Neuron (in vitro differentiated cells): ENCODE measurements around the gene LCE5A.

ENCODE experiments used
- H2AFZ ChIP-seq: one replicate; pipeline ENCODE4 v1.6.1; 2013; ENCODE audit warnings: low read depth, mild to moderate bottlenecking, inconsistent platforms, low read length, moderate library complexity
- H3K27me3 ChIP-seq: one replicate; pipeline ENCODE4 v1.6.1; 2013; ENCODE audit warnings: low read length; ENCODE audit not compliant: insufficient read depth
- H3K36me3 ChIP-seq: one replicate; pipeline ENCODE4 v1.6.1; 2013; ENCODE audit warnings: low read length; ENCODE audit not compliant: insufficient read depth
- H3K4me1 ChIP-seq: one replicate; pipeline ENCODE4 v1.6.1; 2013; ENCODE audit warnings: low read length; ENCODE audit not compliant: insufficient read depth
- H3K4me3 ChIP-seq: 2 replicates; pipeline ENCODE4 v1.5.1; 2013; ENCODE audit warnings: mild to moderate bottlenecking, low read length, moderate library complexity
- H3K9me3 ChIP-seq: one replicate; pipeline ENCODE4 v1.6.1; 2013; ENCODE audit warnings: low read length

The LCE5A gene

DNA sequence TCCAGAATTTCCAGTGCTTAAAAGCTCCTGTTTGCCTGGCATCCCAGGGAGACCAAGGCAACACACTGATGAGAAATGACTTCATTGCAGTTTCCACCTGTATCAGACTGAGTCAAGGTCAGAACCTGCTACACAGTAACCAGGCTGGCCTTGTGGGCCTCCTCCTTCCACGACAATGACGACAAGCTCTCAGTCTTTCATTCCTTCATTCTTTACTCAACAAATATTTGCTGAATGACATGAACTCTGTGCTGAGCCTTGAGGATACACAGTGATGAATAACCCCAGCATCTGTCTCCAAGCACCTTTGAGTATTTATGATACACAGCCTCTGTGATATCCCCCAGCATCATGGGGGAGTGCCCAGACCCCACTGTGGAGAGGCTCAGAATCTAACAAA is 8.9 kb upstream of the LCE5A start:
- no peak overlapping the region for H2AFZ ChIP-seq
- no peaks in the 10 kb centered on the region for H3K4me1 ChIP-seq
- H3K27me3 ChIP-seq: no peaks in the 10 kb centered on the region
- H3K4me3 ChIP-seq: no peak overlapping the region
- H3K36me3 ChIP-seq: no peaks in the 10 kb centered on the region
- no peaks in the 10 kb centered on the region for H3K9me3 ChIP-seq

DNA sequence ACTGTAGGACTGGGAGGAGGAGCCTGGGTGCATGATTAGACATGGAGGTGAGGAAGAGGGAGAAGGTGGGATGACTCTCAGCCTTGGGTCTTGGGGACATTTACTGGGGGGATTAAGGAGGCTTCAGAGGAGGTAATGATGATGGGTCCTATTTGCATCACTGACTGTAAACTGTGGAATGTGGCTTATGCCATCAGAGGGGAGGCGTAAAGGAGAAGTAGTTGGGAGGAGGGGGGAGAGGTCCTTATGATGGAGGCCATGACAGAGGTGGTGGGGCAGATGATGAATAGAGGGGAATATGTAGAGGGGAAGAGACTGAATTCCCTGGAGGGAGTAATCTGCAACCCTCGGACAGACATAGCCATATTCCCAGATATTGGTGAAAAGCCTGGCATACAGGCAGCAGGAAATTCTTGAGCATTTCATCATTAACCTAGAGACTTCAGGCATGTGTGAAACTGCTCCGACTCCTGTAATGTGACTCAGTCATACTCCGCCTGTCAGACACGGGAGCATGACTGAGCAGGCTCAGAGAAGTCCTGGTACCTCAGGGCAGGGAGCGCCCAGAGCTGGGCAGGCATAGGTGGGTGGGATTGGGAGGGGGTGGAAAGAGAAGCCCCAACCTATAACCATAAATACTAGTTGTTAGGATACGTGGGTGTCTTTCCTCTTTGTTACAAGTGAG is 8.0 kb upstream of the LCE5A start:
- H3K4me3 ChIP-seq: no peak overlapping the region
- no peaks in the 10 kb centered on the region for H3K9me3 ChIP-seq
- no peak overlapping the region for H2AFZ ChIP-seq
- H3K4me1 ChIP-seq: no peaks in the 10 kb centered on the region
- H3K27me3 ChIP-seq: no peaks in the 10 kb centered on the region
- no peaks in the 10 kb centered on the region for H3K36me3 ChIP-seq

DNA sequence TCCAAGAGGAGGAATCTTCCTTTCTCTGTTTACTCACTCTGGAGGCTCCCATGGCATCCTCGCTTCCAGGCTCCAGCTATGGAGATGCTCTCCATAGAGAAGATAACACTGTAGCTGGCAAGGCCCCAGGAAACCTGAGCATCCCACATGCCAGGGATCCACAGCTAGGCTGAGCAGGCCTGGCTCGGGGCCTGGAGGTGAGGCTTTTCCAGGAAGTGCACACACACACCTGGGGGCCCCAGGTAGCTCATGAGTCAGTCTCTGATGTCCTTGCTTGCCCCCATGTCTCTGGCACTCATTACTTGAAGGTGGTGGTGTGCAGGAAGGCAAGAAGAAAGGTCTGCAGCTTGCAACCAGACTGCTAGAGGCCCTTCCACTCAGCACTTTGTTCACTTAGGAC is 5.5 kb upstream of the LCE5A start:
- no peaks in the 10 kb centered on the region for H3K4me1 ChIP-seq
- no peaks in the 10 kb centered on the region for H3K27me3 ChIP-seq
- H3K4me3 ChIP-seq: no peak overlapping the region
- no peaks in the 10 kb centered on the region for H3K36me3 ChIP-seq
- H2AFZ ChIP-seq: no peak overlapping the region
- H3K9me3 ChIP-seq: no peaks in the 10 kb centered on the region

DNA sequence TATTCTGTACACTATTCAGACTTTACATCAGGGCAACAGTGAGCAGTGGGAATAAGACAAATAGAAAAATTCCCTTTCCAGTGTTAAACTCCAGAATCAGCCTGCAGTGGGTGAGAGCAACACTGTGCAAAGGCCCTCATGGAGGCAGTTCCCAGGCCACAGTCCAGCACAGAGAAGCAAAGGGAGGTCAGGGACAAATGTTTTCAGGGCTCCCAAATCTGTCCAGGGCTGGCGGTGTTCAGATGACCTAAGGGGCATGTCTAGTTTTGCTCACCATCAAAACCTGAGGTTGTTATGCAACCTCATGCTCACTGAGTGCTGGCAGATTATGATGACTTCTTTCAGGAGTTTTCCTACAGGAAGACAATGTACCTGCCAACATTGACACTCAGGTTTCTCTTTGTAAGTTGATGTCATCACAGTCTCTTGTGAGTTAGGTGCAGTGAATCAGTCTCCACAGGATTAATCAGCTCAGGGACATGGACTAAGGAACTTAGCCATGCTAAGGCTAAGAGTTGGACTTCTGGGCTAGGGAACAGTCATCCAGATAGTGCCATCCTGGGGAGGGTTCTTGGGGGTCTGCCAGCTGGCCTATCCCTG is 3.6 kb upstream of the LCE5A start:
- Histone ChIP-seq H3K4me3 (no peak overlapping the region), H3K4me1 (no peaks in the 10 kb centered on the region), H3K36me3 (no peaks in the 10 kb centered on the region), H3K27me3 (no peaks in the 10 kb centered on the region), H2AFZ (no peak overlapping the region), H3K9me3 (no peaks in the 10 kb centered on the region)

GRCh38 chr1:152511596-152511995 is 993 bp downstream of the LCE5A start:
- H3K4me1 ChIP-seq: no peaks in the 10 kb centered on the region
- no peaks in the 10 kb centered on the region for H3K9me3 ChIP-seq

GRCh38 chr1:152513081-152513480 is 2.5 kb downstream of the LCE5A start:
- H2AFZ ChIP-seq: no peak overlapping the region

More at GRCh38 chr1:152511596-152511995, 993 bp downstream of the LCE5A start:
- Histone ChIP-seq H3K36me3 (no peaks in the 10 kb centered on the region), H2AFZ (no peak overlapping the region), H3K4me3 (no peak overlapping the region), H3K27me3 (no peaks in the 10 kb centered on the region)

DNA sequence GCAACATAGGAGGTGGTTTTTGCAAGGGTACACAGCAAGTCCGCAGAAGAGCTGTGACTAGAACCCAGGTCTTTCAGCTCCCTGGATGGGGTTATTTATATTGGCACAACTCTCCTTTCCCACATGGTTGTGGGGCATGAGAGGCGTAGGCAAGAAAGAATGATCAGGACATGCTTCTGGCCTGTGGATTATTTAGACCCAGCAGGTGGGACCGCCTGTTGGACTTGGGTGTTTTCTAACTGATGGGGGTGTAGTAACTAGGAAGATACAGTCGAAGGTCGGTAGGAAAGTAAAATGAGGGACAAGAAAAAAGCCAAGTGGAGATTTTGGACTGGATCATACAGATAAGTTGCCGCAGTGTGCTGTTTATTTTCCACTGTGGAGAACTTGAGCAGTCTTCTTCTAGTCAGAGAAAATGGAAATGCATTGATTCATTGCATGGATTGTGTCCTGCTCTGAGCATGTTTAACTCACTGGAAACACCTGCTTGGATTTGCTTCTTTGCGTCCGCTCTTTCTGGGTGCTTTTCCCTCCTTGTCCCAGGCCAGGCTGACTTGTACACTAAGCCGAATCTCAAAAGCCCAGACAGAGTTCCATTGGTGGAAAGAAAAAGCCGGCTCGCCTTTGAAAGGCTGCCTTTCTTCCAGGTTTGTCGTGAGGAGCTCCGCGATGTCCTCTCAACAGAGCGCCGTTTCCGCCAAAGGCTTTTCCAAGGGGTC is 4.3 kb downstream of the LCE5A start:
- Histone ChIP-seq H3K4me3 (no peak overlapping the region), H3K27me3 (no peaks in the 10 kb centered on the region), H3K4me1 (no peaks in the 10 kb centered on the region), H3K36me3 (no peaks in the 10 kb centered on the region), H2AFZ (no peak overlapping the region), H3K9me3 (no peaks in the 10 kb centered on the region)

More at GRCh38 chr1:152513081-152513480, 2.5 kb downstream of the LCE5A start:
- Histone ChIP-seq H3K36me3 (no peaks in the 10 kb centered on the region), H3K4me1 (no peaks in the 10 kb centered on the region), H3K4me3 (no peak overlapping the region), H3K9me3 (no peaks in the 10 kb centered on the region), H3K27me3 (no peaks in the 10 kb centered on the region)

- Histone ChIP-seq H3K36me3 (no peaks in the 10 kb centered on the region), H3K27me3 (no peaks in the 10 kb centered on the region), H2AFZ (no peak overlapping the region), H3K4me1 (no peaks in the 10 kb centered on the region), H3K4me3 (no peak overlapping the region), H3K9me3 (no peaks in the 10 kb centered on the region)
Measured at GRCh38 chr1:152515434-152515783, 4.8 kb downstream of the LCE5A start.

GRCh38 chr1:152516082-152516481 is 5.5 kb downstream of the LCE5A start:
- Histone ChIP-seq H3K4me3 (no peak overlapping the region), H2AFZ (no peak overlapping the region), H3K36me3 (no peaks in the 10 kb centered on the region), H3K27me3 (no peaks in the 10 kb centered on the region), H3K9me3 (no peaks in the 10 kb centered on the region), H3K4me1 (no peaks in the 10 kb centered on the region)

GRCh38 chr1:152517237-152517811 is 6.7 kb downstream of the LCE5A start:
- no peaks in the 10 kb centered on the region for H3K36me3 ChIP-seq
- H2AFZ ChIP-seq: no peak overlapping the region
- H3K4me1 ChIP-seq: no peaks in the 10 kb centered on the region
- H3K4me3 ChIP-seq: no peak overlapping the region
- no peaks in the 10 kb centered on the region for H3K27me3 ChIP-seq
- H3K9me3 ChIP-seq: no peaks in the 10 kb centered on the region

DNA sequence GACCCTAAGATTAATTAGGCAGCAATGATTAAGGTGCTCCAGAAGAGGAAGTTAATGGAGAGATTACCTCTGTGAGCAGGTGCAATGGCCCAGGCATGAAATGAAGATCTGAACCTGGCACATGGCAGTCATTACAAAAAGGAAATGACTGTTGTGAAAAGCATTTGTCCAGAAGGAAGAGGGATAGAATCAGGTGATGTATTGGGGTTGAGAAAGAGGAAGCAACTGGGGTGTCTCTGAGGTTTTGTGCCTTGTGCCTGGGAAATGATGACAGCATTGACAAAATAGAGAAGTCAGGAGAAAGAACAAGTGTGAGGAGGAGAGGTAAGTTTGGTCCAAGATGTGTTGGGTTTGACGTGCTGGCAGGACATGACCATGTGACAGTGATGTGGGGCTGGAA is 9.2 kb downstream of the LCE5A start:
- H3K36me3 ChIP-seq: no peaks in the 10 kb centered on the region
- no peaks in the 10 kb centered on the region for H3K27me3 ChIP-seq
- H3K4me3 ChIP-seq: no peak overlapping the region
- no peaks in the 10 kb centered on the region for H3K4me1 ChIP-seq
- H3K9me3 ChIP-seq: no peaks in the 10 kb centered on the region
- H2AFZ ChIP-seq: no peak overlapping the region

DNA sequence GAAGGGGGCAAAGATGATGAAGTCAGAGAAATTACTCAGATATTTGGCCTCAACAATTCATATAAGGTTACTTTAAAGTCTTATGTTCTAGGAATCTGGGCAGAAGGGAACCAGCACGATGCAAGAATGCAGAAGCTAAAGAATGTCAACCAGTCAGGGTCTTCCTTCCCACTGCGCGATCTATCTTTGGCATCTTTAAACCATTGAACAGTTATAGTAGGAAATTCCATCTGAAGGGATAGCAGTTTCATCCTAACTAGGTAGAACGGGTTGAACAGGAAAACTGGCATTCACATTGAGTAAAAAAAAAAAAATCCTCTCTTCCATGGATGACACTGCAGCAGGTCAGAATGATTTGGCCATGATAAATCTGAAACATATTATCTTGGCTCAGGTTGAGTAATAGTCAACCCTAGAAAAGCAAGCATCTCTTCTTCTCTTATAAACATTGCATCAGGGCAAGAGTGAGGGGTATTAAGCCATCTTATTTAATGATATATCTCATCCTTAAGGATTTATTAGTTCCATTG is 10.0 kb downstream of the LCE5A start:
- Histone ChIP-seq H3K9me3 (no peaks in the 10 kb centered on the region), H3K4me1 (no peaks in the 10 kb centered on the region), H2AFZ (no peak overlapping the region), H3K27me3 (no peaks in the 10 kb centered on the region), H3K4me3 (no peak overlapping the region), H3K36me3 (no peaks in the 10 kb centered on the region)

DNA sequence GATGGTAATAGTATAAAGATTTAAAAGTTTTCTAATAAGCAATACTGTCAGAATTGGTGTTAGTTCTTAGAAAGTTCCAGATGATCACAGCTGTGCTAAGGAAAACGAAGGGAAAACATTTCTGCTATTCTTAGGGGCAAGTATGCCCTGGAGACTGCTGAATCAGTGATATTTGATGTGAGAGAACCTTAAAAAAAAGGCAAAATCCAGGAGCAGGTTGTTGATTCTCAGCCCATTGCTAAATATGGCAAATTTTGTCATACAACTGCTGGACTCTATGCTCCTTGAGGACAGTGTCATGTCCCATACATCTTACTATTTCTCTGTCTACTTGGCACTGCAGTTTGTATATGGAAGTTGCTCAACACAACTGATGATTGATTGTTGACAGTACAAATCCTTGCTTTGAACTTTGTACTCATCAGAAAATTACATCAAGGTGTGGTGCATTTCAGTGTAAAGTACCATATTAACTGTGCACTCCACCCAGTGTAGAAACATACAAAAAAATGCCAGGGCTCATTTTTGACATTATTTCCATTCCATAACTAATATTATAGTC is 14.6 kb downstream of the LCE5A start:
- Histone ChIP-seq H3K9me3 (no peaks in the 10 kb centered on the region), H2AFZ (no peak overlapping the region), H3K4me3 (no peak overlapping the region), H3K27me3 (no peaks in the 10 kb centered on the region), H3K4me1 (no peaks in the 10 kb centered on the region), H3K36me3 (no peaks in the 10 kb centered on the region)
